NCI-H1694 treated with DMSO at 0.1 percent for 48 hours (cell line): ENCODE results near the gene CYGB.
A peak's percentile ranks its signal among the peaks of the same experiment; 100 is the strongest.
"Not testable (repeated sequence)": the region's sequence is repeated elsewhere in the genome, so short reads cannot be mapped to it uniquely, and the experiment has no call there.

ENCODE experiments used
- DNase-seq: peaks from one replicate; lab custom pipeline; 2025; lab: John Stamatoyannopoulos, UW

Gene CYGB

DNA sequence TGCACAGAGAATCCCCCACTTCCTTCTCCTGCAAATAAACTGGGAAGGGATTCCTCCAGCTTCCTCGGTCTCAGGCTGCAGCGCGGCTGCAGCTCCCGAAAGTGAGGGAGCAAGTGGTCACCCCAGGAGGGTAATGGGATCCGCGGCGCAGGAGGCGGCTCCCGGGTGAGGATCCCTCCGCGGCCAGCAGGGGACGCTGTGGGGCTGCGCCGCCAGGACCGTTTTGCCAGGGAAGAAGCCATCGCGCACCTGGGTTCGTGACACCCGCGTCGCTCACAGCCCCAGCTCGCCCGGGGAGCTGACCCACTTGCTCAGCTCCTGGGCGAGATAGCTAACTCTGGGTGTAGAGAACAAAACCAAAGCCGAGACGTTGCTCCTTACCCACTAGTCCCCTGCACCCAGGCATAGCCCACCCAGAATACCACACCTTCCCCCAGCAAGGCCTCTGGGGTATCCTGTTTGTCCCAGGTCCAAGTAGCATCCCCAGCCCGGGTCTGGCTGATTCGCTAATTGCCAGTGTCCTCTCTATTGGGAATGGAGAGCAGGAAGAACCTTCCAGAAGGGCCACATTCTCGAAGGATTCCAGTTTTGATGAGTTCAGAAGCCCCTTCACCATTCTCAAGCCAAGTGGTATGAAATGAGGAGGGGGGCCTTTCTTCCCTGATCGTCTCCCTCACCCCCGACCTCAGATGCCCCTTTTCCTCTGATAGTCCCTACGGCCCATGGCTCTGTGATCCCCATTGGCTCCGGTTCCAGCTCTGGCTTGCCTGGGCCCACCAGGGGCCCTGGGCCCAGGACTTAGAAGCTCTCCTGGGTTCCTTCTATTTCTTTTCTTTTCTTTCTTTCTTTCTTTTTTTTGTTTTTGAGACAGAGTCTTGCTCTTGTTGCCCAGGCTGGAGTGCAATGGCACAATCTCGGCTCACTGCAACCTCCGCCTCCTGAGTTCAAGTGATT is 14.1 kb downstream of the CYGB start:
- peak; percentile 67 for DNase-seq

DNA sequence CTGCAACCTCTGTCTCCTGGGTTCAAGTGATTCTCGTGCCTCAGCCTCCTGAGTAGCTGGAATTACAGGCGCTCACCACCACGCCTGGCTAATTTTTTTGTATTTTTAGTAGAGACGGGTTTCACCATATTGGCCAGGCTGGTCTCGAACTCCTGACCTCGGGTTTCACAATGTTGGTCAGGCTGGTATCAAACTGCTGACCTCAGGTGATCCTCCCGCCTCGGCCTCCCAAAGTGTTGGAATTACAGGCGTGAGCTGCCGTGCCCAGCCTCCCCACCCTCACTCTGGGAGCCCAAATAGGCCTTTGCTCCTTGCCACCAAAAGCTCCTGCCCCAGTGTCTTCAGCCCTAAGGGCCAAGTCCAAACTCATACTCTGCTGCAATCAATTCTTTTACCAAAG is 15.8 kb downstream of the CYGB start:
- not testable (repeated sequence) for DNase-seq

DNA sequence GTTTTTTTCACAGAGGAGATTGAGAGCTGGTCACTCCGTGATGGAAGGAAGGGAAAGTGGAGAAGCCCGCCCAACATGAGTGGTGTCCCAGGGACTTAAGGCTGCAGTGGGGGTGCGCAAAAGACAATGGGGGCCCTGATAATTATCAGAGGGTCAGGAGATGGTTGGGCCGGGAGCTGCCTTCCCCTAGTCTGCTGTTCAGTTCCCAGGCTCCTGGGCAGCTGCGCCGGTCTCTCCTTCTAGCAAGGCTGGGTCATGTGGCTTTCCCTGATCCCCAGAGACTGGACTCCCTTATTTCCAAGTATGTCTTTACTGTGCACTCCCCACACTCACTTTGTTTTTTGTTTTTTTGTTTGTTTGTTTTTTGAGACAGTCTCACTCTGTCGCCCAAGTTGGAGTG is 16.2 kb downstream of the CYGB start:
- DNase-seq: no peak

DNA sequence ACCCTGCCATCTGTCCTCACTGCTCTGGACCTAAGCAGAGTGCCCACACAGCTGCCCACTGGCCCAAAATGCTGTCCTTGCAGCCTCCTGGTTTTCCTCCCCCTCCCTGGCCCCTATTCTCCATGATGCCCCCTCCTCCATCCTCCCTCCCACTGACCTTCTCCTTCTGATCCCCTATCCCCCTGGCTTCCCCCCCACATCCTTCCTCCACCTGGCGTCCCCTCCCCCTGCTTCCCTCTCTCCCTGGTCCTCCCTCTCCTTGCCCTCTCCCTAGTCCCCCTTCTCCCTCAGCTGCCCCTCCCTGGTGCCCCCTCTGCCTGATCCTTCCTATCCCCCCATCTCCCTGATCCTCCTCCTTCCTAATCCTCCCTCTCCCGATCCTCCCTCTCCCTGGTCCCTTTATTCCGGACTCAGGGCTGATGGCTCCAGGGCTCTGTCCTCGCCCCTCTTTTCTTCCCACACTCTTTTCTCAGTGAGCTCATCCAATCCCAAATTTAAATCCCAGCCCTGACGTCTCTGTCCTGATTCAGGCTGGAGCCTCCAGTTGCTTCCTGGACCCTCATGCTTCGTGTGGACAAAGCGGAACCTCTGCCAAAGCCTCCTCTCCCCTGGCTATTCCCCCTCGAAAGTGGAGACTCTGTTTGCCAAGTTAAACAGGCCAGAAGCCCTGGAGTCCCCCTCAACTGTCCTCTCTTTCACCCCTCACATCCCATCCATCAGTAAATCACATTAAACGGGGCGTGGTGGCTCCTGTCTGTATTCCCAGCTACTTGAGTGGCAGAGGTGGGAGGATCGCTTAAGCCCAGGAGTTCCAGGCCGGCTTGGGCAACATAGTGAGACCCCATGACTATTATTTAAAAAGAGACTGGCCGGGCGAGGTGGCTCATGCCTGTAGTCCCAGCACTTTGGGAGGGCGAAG is 18.2 kb downstream of the CYGB start:
- no peak for DNase-seq

DNA sequence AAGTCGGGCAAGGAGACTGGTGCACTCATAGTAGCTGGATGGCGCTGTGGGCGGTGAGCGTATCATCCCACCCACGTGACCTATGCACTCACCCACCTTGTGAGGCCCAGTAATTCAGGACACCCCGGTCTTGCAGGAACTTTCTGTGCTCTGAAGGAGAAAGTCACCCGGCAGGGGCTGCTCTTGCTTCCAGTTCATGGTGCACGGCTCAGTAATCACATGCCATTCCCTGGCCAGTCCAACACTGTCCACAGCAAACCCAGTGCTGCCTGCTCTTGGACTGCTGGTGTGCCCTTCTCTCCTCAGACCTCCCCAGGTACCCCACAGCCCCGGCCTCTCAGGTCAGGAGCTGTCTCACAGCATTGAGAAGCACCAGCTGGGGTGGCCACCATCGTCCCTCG is 19.9 kb downstream of the CYGB start:
- no peak for DNase-seq

DNA sequence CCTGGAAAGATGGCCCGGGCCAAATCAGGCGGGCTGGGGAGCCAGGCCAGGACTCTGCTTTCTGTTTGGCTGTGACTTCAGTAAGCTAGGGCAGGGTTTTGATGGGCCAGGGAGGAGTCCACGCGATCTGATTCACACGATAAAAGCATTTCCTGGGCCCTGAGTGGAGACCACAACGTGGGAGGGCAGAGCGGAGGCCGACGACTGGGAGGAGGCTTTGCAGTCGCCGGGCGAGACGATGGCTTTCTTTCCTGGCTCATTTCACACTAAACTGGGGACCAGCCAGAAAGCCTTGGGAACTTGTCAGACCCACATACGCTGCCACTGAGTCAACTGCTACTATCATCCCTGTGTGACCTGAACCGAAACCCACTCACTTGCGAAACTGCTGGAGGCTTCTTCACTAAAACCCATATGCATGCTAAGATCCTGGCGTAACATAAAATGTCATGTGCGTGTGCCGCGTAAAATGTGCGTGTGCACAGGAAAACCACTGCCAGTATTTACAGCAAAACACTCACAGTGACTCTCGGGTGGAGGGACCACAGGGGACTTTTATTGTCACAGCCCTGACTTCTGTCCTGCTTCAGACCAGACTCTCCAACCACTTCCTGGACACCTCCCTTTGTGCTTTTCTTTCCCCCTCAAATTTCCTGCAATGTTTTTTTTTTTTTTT is 22.1 kb downstream of the CYGB start:
- DNase-seq: no peak

DNA sequence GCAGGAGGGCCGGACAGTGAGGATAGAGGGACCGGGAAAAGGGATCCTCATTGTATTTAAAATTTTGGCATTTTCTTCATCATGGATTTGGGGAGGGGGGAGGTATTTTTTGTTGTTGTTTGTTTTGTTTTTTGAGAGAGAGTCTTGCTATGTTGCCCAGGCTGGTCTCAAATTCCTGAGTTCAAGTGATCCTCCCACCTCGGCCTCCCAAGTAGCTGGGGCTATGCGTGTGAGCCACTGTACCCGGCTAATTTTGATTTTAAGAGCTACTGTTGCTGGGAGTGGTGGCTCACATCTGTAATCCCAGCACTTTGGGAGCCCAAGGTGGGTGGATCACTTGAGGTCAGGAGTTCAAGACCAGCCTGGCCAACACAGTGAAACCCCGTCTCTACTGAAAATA is 23.2 kb downstream of the CYGB start:
- DNase-seq: not testable (repeated sequence)

DNA sequence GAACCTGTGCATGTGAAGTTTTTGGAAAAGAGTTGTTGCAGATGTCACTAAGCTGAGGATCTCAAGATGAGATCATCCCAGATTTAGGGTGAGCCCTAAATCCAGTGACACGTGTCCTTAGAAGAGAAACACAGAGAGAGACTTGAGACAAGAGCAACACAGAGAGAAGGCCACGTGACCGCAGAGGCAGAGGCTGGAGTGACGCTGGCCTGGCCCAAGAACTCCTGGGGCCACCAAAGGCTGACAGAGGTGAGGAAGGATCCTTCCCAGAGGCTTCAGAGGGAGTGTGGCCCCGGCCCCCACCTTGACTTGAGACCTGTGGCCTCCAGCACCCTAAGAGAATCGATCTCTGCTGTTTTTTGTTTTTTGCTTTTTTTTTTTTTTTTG is 24.2 kb downstream of the CYGB start:
- DNase-seq: no peak

DNA sequence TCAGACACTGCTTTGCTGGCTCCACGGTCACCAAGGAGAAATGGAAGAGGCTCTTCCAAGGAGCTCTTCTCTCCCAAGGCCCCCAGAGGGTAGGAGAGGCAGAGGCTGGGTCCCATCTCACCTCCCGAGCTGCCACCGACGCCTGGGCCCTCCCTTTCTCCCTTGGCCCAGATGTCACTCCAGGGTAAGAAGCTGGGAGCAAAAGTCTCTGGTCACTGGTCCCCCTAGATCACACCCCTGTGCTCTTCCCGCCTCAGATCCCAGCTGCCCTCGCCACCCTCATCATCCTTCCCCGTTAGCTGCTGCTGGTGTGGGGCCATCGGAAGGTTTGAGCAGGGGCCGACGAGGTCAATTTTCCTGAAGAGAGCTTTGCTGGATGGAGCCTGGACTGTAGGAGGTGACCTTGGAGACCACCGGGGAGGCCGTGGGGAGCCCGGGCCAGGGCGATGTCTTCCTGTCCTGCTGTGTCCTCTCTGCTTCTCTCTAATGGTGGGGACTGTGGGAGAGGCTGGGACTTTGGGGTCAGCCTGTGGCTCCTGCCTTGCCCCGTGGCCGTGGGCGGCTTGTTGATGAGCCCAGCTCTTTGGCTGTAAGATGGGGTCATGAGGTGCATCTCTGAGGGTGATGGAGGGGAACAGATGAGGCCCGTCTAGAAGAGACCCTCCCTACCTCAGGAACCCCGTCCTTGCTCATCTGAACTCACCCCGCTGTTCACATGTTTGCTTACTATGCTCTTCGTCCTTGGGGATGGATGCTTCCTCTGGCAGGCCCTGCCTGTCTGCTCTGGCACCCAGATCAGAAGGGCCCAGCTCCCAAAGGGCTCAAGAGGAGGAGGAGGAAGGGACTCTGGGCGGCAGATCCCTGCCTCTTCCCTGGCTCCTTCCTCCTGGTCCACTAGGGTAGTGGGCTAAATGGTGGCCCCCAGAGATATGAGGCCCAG is 24.9 kb downstream of the CYGB start:
- DNase-seq: no peak

DNA sequence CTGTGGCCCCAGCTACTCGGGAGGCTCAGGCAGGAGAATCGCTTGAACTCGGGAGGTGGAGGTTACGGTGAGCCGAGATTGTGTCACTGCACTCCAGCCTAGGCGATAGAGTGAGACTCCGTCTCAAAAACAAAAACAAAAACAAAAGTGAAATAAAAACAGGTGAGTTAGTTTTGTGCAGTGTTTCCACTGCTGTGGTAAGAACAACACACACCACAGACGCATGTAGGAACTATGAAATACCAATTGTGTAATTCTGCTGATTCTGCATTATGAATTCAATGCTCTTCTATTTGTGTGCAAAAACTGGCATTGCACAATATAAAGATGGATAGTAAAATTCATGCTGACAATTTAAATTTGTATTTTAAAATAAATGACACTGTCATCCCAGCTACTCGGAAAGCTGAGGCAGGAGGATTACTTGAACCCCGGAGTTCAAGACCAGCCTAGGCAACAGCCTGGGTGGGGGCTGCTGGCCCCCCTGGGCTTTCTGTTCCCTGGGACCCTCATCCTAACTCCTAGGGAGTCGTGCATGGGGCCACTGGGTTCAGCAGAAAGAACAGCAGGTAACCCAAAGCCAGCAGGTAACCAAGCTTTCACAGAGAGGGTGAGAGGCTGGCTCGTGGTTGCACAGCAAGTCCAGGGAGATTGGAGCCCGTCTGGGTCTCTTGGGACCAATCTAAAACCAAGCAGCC is 25.7 kb downstream of the CYGB start:
- no peak for DNase-seq

DNA sequence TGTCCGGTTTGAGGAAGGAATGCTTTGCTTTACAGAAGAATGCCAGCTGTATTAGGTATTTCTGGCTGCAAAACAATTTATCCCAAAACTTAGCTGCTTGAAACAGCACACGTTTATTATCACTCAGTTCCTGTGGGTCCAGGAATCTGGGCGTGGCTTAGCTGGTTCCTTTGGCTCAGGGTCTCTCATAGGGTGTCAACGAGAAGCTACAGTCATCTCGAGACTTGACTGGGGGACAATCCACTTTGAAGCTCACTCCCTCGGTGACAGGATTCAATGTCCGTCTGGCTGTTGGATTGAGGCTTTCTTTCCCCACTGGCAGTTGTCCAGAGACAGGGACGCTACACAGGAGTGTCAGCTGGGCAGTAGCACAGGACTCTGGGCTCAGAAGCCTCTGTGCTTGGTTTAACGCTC is 26.7 kb downstream of the CYGB start:
- no peak for DNase-seq

DNA sequence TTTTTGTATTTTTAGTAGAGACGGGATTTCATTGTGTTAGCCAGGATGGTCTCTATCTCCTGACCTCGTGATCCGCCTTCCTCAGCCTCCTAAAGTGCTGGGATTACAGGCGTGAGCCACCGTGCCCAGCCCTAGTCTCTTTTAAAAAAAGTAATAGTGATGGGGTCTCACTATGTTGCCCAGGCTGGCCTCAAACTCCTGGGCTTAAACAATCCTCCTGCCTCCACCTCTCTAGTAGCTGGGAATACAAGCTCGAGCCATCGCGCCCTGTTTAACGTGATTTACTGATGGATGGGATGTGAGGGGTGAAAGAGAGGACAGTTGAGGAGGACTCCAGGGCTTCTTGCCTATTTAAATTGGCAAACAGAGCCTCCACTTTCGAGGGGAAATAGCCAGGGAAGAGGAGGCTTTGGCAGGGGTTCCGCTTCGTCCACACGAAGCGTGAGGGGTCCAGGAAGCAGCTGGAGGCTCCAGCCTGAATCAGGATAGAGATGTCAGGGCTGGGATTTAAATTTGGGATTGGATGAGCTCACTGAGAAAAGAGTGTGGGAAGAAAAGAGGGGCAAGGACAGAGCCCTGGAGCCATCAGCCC is 28.9 kb downstream of the CYGB start:
- DNase-seq: not testable (repeated sequence)

DNA sequence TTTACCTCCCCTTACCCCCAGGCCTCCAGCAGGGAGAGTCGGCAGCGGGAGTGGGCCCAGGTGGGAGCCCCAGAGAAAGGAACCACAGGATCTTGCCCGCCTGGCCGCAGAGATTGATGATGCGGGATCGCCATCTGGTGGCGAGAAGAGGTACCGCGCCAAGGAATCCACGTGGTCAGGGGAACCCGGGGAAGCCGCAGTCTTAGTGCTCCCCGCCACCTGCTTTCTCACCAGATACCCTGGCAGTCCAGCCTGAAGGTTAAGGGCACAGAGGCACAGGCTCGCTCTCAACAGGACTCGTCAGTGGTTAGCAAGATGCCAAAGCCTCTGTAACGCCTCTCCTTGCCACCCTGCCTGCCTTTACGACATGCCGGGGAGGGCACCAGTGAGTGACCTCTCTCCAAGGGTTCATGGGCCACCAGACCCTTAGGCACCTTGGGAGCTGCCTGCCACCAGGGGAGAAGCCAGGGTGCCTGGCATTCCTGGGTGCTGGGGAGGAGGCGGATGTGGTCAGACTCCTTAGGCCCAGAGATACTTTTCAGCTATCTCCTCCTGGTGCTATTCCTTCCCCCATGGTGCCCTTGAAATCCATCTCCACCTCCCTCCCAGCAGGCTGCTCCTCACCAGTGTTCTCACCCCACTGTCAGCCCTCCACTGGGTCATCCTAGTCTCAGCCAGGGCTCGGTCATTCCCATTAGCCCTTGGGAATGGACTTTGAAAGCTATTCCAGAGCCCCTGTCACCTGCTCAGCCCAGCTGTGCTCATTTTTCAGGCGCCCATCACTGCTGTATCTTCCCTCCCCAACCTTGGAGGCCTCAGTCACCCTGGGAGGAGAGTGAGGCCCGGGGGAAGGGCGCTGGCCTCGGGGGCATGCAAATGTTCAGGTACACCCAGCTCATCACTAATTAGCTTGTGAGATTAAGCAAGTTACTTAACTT is 30.8 kb downstream of the CYGB start:
- peak; percentile 49 for DNase-seq

DNA sequence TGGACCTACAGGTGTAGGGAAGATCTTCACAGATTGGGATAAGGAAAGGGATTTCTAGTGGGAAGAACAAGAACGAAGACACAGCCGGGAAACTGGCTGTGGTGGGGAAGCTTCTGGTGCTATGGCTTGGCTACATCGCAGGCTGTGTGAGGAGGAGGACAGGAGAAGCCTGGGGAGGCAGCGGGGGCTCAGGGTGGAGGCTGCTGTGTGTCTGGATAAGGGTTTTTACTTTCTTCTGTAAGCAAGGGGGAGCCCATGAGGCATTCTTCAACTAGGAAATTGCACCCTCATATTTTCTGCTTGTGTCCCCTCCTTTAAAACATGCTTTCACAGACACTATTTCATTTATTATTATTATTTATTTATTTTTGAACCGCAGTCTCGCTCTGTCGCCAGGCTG is 33.4 kb downstream of the CYGB start:
- no peak for DNase-seq

DNA sequence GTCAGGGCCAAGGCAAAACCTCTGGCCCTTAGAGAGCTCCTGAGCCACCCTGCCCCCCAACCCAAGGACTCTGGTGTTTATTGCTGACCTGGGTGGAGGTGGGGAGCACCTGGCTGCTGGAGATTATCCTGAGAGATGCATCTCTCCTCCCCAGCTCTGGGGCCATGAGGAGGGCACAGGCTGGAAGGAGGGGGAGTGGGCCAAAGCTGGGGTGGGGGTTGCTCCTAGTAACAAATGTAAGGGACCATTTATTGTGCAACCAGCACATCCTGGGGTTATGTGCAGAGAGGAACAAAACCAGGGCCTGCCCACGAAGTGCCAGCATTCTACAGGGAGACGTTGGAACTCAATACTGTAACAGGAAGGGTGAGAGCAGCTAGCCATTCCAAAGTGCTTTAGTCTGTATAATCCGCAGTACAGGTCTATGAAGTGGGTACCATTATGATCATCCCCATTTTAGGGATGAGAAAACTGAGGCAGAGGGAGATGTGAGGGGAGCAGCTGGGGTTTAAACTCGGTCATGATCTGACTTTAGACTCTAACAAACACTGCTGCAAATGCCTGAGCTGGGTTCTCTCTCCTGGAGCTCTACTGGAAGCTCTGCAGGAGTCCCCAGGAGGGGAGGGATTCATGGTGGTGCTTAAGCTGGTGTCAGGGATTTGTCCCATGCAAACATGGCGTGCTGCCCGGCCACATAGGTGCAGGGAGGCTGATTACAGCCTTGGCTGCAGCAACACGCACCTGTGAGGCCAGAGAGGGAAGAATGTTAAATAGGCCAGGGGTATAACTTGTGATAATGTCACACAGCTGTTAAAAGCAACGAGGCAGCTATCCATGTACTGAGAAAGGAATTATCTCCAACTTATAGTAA is 34.9 kb downstream of the CYGB start:
- no peak for DNase-seq

DNA sequence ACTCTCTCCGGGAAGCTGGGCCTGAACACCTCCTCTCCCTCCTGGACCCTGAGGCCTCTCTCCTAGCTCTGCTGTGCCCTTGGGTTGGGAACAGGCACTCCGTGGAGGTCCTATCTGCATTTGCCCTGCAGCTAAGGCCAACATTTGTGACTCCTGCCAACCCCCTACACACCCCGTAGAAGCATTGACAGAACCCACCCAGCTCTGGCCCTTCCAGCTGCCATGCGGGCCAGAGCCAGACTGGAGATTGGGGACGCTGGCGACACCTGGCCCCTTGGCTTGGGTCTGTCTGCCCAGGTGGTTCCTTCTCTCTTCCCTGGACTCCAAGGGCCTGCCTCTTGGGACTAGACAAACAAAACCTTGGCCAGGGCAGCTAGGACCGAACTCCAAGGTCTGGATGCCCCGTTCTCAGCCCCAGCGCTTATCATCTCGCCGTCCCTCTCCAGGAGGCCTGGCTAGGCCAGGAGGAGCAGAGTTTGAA is 35.6 kb downstream of the CYGB start:
- DNase-seq: no peak

DNA sequence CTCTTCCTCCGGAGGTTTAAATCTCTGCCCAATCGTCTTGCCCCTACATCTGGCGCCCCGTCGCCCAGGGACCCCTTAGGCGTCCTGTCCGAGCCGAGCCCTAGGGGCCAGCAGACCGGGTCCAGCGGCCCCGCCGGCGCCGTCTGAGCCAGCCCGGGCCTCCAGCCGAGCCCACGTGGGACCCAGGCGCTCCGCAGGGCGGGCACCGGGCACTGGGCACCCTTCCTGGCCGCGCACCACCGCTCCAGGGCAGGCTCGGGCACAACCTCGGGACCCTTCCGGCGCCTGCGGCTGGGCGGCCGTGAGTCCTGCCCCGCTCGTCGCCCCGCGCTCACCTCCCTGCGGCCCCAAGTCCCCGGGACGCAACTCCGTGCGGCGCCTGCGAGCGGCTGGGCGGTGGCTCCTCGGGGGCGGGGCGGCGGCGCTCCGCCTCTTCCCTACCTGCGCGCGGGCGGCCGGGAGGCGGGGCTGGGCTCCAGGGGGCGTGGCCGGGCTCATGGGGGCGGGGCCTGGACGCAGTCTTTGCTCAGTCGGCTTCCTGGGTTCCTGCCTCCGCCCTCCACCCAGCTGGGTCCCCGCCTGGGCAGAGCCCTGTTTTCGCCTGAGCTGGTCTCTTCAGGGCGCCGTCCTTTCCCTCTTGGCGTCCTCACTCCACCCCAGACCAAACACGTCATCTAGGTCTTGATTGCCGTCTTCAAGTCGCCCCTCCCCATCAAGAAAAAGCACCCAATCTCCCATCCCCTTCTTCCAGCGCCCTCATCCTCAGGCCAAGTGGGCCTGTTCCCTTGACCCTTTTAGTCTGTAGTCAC is 36.3 kb downstream of the CYGB start, which contains the start of gene RHBDF2:
Gene RHBDF2, minus strand, starts transcription at position 406 of the 809 bp plus-strand sequence. CDS start 19,899 bp downstream, outside the sequence.
- DNase-seq: peak; percentile 53
